ENCODE results near the gene PLA2G5.

The PLA2G5 gene

DNA sequence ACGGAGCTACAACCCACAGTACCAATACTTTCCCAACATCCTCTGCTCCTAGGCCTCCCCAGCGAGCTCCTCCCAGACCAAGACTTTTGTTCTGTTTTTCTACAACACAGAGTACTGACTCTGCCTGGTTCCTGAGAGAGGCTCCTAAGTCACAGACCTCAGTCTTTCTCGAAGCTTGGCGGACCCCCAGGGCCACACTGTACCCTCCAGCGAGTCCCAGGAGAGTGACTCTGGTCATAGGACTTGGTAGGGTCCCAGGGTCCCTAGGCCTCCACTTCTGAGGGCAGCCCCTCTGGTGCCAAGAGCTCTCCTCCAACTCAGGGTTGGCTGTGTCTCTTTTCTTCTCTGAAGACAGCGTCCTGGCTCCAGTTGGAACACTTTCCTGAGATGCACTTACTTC is 20.6 kb downstream of the PLA2G5 start:
- no peak for DNase-seq (ENCODE audit: low spot score)

DNA sequence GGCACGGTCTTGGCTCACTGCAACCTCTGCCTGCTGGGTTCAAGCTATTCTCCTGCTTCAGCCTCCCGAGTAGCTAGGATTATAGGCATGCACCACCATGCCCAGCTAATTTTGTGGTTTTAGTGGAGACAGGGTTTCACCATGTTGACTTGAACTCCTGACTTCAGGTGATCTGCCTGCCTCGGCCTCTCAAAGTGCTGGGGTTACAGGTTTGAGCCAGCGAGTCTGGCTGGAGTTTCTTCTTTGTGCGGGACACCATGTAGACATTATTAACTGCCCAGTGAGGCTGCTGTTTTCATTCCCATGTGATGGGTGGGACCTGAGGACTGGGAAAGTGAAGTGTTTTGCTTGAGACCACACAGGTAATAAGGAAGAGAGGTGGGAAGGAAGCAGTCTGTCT is 23.3 kb downstream of the PLA2G5 start:
- no peak for DNase-seq (ENCODE audit: low spot score)

GRCh38 chr1:20093940-20094391 is 24.0 kb downstream of the PLA2G5 start:
- no peak for DNase-seq (ENCODE audit: low spot score)

- no peak for DNase-seq (ENCODE audit: low spot score)
Measured at GRCh38 chr1:20095564-20096434, 25.8 kb downstream of the PLA2G5 start.

DNA sequence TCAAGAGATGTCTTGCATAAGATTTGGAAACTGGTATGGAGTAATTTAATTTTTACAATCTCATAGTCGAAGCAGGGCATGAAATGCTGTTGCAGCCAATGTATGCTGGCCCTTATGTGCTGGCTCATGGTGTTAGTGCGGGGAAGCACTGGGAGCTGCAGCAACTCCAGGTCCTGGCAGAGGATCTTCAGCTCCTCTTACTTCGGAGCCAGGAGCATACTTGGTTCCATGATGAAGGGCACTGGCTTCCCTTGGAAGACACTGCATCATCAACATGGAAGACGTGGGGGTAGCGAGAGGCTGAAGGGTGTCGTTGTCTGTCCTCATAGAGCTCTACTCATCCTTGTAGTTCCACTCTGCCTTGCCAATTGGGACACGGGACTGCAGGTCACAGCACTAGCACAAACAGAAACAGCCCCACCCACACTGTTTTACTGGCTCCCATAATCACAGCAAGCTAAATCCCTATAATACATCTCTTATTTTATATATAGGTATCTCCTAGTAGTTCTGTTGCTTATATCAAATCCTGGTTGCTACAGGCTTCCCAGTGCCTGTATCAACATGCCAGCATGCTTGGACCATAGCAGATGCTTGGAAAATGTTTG is 26.9 kb downstream of the PLA2G5 start:
- no peak for DNase-seq (ENCODE audit: low spot score)

DNA sequence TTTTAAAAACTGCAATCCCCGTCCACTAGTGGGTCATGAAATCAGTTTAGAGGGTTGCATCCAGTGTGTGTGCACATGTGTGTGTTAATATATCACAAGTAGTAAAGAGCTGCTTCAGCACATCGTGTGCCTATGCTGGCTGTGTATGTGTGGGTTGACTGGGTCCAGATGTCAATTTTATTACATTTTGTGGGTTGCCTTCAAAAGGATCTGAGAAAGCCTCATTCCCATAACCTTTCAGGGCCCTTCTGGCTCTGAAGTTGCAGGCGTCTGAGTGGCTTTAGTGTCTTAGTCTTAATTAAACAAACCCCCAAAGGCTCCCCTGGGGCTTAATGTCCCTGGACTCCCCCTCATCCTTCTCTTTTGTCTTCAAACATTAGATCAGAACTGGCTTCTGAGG is 29.5 kb downstream of the PLA2G5 start:
- DNase-seq (ENCODE audit: low spot score), result no peak

- peak; percentile 14 for DNase-seq (ENCODE audit: low spot score)
Measured at GRCh38 chr1:20100632-20101355, 30.8 kb downstream of the PLA2G5 start.

DNA sequence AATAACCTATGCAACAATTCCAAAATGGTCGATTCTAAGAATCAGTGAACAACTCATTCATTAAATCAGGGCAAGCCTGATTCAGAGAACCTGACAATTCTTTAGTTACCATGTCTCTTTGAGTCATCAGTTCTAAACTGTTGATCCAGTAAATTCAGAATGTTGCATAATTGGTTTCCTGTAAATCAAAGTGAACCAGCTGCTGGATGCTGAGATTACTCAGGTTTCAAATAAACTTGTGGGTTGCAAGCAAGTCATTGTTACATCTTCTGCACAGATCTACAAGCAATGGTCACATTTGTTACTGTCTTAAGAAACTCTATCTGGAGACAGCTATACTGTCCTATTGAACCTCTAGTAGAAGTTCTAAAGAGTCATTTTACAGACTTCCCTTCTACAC is 32.9 kb downstream of the PLA2G5 start:
- no peak for DNase-seq (ENCODE audit: low spot score)

DNA sequence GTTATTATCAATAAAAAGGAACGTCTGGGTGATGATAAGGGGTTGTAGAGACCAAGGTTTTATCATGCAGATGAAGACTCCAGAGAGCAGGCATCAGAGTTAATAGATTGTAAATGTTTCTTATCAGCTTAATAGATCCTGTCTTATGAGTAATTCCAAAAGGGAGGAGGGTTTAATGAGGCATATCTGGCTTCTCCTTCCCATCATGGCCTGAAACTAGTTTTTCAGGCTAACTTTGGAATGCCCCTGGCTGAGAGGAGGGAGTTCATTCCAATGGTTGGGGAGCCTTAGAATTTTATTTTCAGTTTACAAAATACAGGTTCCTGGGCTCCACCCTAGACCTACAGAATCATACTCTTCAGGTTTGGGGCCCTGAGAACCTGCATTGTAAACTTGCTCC is 35.9 kb downstream of the PLA2G5 start:
- no peak for DNase-seq (ENCODE audit: low spot score)

DNA sequence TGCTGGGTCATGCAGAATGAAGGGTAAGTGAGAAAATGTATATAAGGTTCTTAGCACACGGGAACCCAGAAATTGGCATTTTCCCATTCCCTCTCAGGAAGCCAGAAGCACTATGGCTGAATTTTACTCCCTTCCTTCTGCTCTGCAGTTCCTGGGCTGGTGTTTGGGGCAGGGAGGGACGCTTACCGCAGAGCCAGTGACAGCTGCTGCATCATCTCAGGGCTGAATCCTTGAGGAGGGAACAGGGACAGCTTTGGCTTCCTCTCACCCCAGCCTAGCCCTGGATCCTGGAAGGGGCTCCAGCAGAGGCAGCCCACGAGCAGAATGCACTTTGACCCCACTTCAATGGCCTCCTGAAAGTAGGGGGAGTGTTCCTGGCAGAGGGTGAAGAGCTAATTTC is 37.4 kb downstream of the PLA2G5 start:
- no peak for DNase-seq (ENCODE audit: low spot score)

DNA sequence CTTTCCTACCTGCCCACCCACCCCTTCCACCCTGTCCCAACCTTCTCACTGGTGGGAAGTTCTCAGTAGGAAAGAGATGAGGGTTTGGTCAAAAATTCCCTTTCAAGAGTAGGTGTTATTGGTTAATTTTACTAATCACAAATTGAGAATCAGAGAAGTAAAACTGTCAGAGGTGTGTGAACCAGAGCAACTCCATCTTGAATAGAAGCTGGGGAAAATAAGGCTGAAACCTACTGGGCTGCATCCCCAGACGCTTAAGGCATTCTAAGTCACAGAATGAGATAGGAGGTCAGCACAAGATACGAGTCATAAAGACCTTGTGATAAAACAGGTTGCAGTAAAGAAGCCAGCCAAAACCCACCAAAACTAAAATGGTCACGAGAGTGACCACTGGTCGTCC is 37.8 kb downstream of the PLA2G5 start:
- DNase-seq (ENCODE audit: low spot score), result no peak

- no peak for DNase-seq (ENCODE audit: low spot score)
Measured at GRCh38 chr1:20108366-20109123, 38.6 kb downstream of the PLA2G5 start.

DNA sequence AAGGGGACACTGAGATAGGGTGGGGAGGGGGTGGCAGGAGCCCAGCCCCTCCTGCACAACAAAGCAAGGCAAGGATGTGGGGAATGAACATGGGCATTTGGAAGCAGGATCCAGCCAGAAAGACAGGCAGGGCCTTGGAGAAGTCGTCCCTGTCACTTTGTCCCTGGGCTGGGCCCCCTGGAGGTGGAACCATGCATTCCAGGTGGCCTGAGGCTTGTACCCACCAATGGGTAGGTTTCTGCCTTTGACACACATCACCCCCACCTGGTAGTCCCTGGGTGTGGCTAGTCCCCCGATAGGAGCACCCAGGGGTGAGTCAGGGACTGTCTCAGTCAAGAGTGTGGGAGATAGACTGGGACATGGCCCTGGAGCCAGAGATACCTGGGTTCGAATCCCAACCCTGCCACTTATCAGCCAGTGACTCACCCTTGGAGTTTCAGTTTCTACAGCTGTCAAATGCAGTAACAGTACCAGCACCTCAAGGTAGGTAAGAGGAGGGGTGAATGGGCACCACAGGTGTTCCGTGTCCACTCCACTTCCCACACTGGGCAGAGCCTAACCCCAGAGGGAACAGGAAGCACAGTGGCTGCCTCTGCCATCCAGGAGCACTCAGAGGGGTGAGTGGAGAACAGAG is 39.3 kb downstream of the PLA2G5 start:
- no peak for DNase-seq (ENCODE audit: low spot score)

DNA sequence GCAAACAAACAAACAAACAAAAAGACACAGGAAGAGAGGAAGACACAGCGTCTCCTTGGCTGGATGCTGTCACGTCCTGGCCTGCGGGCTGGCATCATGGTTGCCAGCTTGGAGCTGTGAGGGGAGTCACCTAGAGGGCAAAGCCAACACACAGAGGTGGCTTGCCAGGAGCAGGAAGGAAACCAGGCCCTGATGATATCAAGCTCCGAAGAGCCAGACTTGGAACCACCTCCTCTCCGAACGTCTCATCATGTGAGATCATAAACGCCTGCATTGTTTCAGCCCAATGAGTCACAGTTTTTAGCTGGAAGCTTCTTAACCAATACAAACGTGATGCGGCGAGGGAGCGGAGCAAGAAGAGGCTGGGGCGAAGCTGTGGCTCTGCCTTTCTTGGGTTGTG is 40.7 kb downstream of the PLA2G5 start:
- no peak for DNase-seq (ENCODE audit: low spot score)

- DNase-seq (ENCODE audit: low spot score), result no peak
Measured at GRCh38 chr1:20111452-20111851, 41.5 kb downstream of the PLA2G5 start.

DNA sequence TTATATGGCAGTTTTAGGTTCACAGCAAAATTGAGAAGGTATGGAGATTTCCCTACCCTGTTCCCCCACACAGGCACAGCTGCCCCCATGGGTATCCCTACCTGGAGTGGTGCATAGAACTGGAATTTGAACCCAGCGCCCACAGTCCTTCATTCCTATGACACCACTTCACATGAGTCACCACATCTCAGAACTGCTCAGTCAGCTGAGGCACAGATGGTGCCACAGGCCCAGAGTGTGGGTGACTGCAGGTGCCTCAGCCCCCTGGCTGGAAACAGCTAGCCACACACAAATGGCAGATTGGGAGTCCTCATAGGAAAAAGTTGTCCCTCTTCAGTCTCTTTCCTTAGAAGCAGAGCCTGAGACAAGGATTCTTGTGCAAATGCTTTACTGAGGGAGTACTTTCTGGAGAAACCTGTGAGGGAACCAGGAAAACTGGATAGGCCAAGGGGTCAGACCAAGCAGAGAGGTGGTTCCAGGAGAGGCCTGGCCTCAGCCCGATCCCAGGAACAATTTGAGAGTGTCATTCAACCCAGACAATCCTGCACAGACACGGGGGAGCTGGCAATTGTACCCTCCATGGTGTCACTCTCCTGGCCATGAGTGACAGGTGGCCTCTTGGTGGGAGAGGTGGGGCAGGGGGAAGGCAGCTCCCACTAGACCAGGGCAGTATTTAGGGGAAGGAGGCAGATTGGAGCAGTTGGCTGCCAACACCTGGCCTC is 42.4 kb downstream of the PLA2G5 start:
- no peak for DNase-seq (ENCODE audit: low spot score)

DNA sequence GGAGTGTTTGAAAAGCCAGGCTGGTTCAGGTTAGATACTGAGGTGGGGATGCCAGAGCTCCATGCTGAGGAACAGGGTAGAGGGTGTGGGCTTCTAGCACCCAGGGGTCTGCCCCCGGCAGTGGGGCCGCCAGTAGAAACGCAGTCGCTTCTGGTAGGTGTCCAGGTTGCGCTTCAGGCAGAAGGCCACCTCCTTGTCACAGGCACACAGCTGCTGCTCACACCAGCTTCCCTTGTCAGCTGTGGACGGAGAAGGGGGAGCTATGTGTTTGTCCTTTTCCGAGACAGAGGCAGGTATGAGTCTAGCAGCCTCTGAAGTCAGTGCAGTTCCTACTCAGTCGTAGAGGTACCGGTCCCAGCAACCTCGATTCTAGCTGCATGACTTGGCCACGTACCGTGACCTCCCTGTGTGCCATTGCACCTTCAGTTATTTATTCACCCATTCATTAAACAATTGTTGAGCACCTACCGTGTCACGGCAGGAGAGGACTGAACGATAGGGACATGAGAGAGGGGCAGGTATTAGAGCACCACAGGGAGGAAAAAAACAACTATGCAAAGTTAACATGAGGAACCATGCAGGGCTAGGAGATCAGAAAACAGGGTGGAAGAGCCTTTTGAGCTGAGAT is 44.1 kb downstream of the PLA2G5 start:
- DNase-seq (ENCODE audit: low spot score), result no peak

DNA sequence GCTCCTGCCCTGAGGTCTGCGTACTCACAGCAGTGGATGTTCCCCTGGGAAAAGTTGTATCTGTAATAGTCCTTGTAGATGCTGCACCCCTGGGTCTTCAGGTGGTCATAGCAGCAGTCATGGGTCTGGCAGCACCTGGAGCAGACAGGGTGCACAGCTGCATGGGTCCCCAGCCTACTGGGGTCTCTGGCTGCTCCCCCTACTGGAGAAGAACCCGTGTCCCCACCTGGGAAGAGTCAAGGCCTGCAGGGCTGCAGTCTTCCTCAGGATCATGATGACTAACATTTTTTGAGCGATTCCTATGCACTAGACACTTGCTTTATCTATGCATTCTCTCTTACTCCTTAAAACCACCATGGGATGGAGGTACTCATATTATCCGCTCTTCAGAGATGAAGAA is 45.5 kb downstream of the PLA2G5 start:
- DNase-seq (ENCODE audit: low spot score), result no peak

DNA sequence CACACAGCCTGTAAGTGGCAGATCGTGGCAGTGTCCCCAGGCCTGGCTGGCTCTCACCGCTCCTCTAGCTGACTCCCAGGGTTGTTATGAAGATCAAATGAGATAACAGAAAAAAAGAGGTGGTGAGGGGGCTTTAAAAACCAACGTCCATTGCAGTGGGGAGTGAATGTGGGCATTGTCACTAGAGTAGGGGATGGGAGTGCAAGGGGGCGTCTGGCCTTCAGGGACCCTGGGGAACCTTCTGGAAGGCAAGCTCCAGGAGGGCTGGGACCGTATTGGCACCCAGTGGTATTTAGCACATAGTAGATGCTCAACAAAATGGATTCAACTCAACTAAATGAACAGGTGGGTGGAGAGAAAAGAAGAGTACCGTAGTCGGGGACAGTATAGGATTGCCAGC is 45.9 kb downstream of the PLA2G5 start:
- no peak for DNase-seq (ENCODE audit: low spot score)

- no peak for DNase-seq (ENCODE audit: low spot score)
Measured at GRCh38 chr1:20117236-20117635, 47.2 kb downstream of the PLA2G5 start.

DNA sequence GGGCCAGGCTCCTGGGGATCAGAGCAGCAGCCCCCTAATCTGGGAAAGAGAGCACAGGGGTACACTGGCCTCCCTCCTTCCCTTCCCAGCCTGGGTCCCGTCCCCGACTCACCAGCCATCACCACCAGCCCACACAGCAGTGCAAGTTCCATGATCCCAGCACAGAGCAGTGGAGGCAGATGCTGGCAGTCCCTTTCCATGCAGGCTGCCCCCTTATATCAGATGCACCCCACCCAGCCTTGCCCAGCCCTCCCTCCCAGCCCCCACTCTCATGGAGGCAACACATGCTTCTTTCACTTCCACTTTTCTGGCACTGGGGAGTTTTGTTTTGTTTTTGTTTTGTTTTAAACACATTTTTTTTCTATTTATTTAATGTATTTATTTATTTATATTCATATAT is 49.4 kb downstream of the PLA2G5 start, which contains the start of gene PLA2G2D:
PLA2G2D (minus strand) TSS at position 190 of the 400 bp plus-strand sequence; CDS start at position 152, 38 bp downstream.
- DNase-seq (ENCODE audit: low spot score), result no peak

All from globus pallidus (tissue), 1 donor.